ENCODE measurements around the gene MOCS3.

- TF ChIP-seq CTCF (conservative IDR thresholded peaks at IDR 0.05; ENCODE audit: low read depth, low read length), result no peak
- no peak for TF ChIP-seq EZH2phosphoT487 (IDR thresholded peaks at IDR 0.05; ENCODE audit: borderline replicate concordance, low read length)
- TF ChIP-seq EZH2 (IDR thresholded peaks at IDR 0.05; ENCODE audit: low read length, unreplicated experiment), result no peak
Measured at GRCh38 chr20:50915424-50915823, 43.2 kb upstream of the MOCS3 start.
